CD4-positive, alpha-beta memory T cell (primary cell): ENCODE measurements around the gene LTBP1. TPM values are rescaled to one million over a fixed set of nuclear protein-coding genes. Genes with fewer than 3 reads are reported as not detected.

Source experiments
- CTCF ChIA-PET: fragments of 350-600 bp; sonication (Branson Sonifier 250); formaldehyde crosslinking; loops from one replicate; lab custom pipeline; 2021; ENCODE audit warnings: inconsistent platforms; ENCODE audit not compliant: partially characterized antibody; lab: Charles Lee
- POLR2A ChIA-PET: fragments of 350-600 bp; sonication (Branson Sonifier 250); formaldehyde crosslinking; loops from one replicate; lab custom pipeline; 2021; ENCODE audit not compliant: partially characterized antibody; lab: Charles Lee
- DNase-seq, 5 donors: peaks; one replicate each; pipeline versions ENCODE4 v3.0.0 to v3.0.0-alpha.2; 2020 to 2022; ENCODE audit warnings: mixed read lengths in 1 of 5
- H3K27ac ChIP-seq: one replicate; pipeline ENCODE4 v1.7.0; 2013; ENCODE audit warnings: low read depth, low read length
- H3K27me3 ChIP-seq: 2 replicates; pipeline ENCODE4 v1.7.0; 2013; ENCODE audit warnings: mild to moderate bottlenecking, low read length, moderate library complexity; ENCODE audit not compliant: insufficient read depth
- H3K36me3 ChIP-seq: 2 replicates; pipeline ENCODE4 v1.7.0; 2013; ENCODE audit warnings: mild to moderate bottlenecking, low read length, moderate library complexity; ENCODE audit not compliant: insufficient read depth
- H3K4me1 ChIP-seq: 2 replicates; pipeline ENCODE4 v1.7.0; 2013; ENCODE audit warnings: mild to moderate bottlenecking, low read length, moderate library complexity; ENCODE audit not compliant: insufficient read depth
- H3K4me3 ChIP-seq, 2 donors: one replicate each; pipeline ENCODE4 v1.7.0; 2013; ENCODE audit warnings: low read length in 2 of 2, mild to moderate bottlenecking in 1 of 2
- H3K9me3 ChIP-seq, 2 donors: one replicate each; pipeline ENCODE4 v1.7.0; 2013; ENCODE audit warnings: low read length in 2 of 2, control low read depth in 1 of 2; ENCODE audit not compliant: control insufficient read depth in 1 of 2
- H3K27ac Mint-ChIP-seq, 7 donors: one replicate each; pipeline ENCODE4 v1.8.0; 2020 to 2021; ENCODE audit warnings: mixed read lengths in 7 of 7, mild to moderate bottlenecking in 6 of 7, inconsistent platforms in 3 of 7, moderate library complexity in 3 of 7
- H3K27me3 Mint-ChIP-seq, 2 donors: one replicate each; pipeline ENCODE4 v1.8.0; 2020 to 2021; ENCODE audit warnings: mixed read lengths in 2 of 2
- H3K36me3 Mint-ChIP-seq, 2 donors: one replicate each; pipeline ENCODE4 v1.8.0; 2020 to 2021; ENCODE audit warnings: mixed read lengths in 2 of 2, inconsistent platforms in 1 of 2, mild to moderate bottlenecking in 1 of 2
- H3K4me1 Mint-ChIP-seq, 4 donors: one replicate each; pipeline ENCODE4 v1.8.0; 2020 to 2021; ENCODE audit warnings: mixed read lengths in 4 of 4, mild to moderate bottlenecking in 1 of 4
- H3K4me3 Mint-ChIP-seq, 8 donors: one replicate each; pipeline ENCODE4 v1.8.0; 2020 to 2021; ENCODE audit warnings: mixed read lengths in 8 of 8, mild to moderate bottlenecking in 7 of 8, moderate library complexity in 6 of 8, inconsistent platforms in 3 of 8
- H3K9me3 Mint-ChIP-seq, 8 donors: one replicate each; pipeline ENCODE4 v1.8.0; 2020 to 2021; ENCODE audit warnings: mixed read lengths in 8 of 8, mild to moderate bottlenecking in 5 of 8, inconsistent platforms in 3 of 8, moderate library complexity in 1 of 8
- intact Hi-C: fragments of 100-400 bp; cut with micrococcal nuclease; formaldehyde crosslinking; loops from one replicate; pipeline ENCODE4 v1.15.1; 2023
- polyA plus RNA-seq, 2 donors: library from polyadenylated mRNA; unstranded; fragments of 300-500 nt; fragmentation: Illumina TruSeq; gene quantifications; one replicate each; pipeline ENCODE4 v1.2.3, GENCODE V29; 2021
- total RNA-seq, 2 experiments: library from RNA; stranded (reverse); gene quantifications; one replicate each; pipeline ENCODE4 v1.2.3, GENCODE V29; 2021

The LTBP1 gene
- total and polyA plus RNA-seq, 4 experiments from 2014 or later = 0.44 TPM; not detected in 3

GRCh38 chr2:33267043-33267442 lies 320.3 kb downstream of the LTBP1 start:
- POLR2A ChIA-PET = no interaction called here
- Mint-ChIP-seq H3K27ac (no peak overlapping the region), H3K27me3 (peaks cover 0 to 1% of the 10 kb centered on the region in 2 donors), H3K9me3 (peaks cover 0 to 5% (median 0%) of the 10 kb centered on the region in 8 donors), H3K36me3 (no peaks in the 10 kb centered on the region), H3K4me1 (peaks cover 2 to 10% (median 5%) of the 10 kb centered on the region in 4 donors), H3K4me3 (no peak overlapping the region)
- H3K27me3 ChIP-seq = no peaks in the 10 kb centered on the region
- no peaks in the 10 kb centered on the region for H3K36me3 ChIP-seq
- CTCF ChIA-PET = no interaction called here
- no peak overlapping the region for H3K4me3 ChIP-seq
- no peaks in the 10 kb centered on the region for H3K9me3 ChIP-seq
- H3K4me1 ChIP-seq = peaks cover 6% of the 10 kb centered on the region
- intact Hi-C loops = no loop called here
- no peak overlapping the region for H3K27ac ChIP-seq
- DNase-seq = no peak

DNA sequence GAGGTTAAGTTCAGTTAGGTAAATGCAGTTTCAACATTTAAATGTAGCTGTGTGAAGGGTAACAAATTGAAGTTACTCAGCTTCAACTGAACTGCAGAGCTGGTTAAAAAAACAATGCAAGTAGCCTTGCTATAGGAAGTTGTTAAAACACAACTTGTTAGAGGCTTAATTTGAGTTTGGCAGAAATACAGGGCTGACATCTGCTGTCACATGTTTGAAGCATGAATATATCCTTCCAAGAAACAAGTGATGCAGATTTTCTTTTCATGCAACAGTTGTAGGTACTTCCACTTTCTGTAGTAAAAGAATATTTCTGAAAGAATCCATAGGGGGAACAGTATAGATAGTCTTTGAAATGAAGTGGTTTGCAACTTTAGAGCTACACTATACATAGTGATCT lies 321.0 kb downstream of the LTBP1 start:
- H3K4me1 Mint-ChIP-seq = peaks cover 3 to 14% (median 6%) of the 10 kb centered on the region in 4 donors
- no peaks in the 10 kb centered on the region for H3K9me3 ChIP-seq
- H3K4me3 Mint-ChIP-seq = no peak overlapping the region
- ChIA-PET POLR2A (no interaction called here), CTCF (no interaction called here)
- H3K4me3 ChIP-seq = no peak overlapping the region
- H3K4me1 ChIP-seq = peaks cover 6% of the 10 kb centered on the region
- H3K36me3 ChIP-seq = no peaks in the 10 kb centered on the region
- no peaks in the 10 kb centered on the region for H3K27me3 ChIP-seq
- H3K36me3 Mint-ChIP-seq = no peaks in the 10 kb centered on the region
- no peak overlapping the region for H3K27ac Mint-ChIP-seq
- no peak overlapping the region for H3K27ac ChIP-seq
- H3K27me3 Mint-ChIP-seq = peaks cover 0 to 1% of the 10 kb centered on the region in 2 donors
- H3K9me3 Mint-ChIP-seq = peaks cover 0 to 5% (median 0%) of the 10 kb centered on the region in 8 donors
- intact Hi-C loops = no loop called here
- no peak for DNase-seq

GRCh38 chr2:33268246-33268831 lies 321.6 kb downstream of the LTBP1 start:
- H3K36me3 ChIP-seq = no peaks in the 10 kb centered on the region
- no peaks in the 10 kb centered on the region for H3K9me3 ChIP-seq
- Mint-ChIP-seq H3K27ac (no peak overlapping the region), H3K36me3 (no peaks in the 10 kb centered on the region), H3K4me3 (no peak overlapping the region), H3K27me3 (peaks cover 0 to 1% of the 10 kb centered on the region in 2 donors), H3K4me1 (peaks cover 3 to 14% (median 6%) of the 10 kb centered on the region in 4 donors), H3K9me3 (peaks cover 0 to 5% (median 0%) of the 10 kb centered on the region in 8 donors)
- intact Hi-C loops = no loop called here
- no peaks in the 10 kb centered on the region for H3K27me3 ChIP-seq
- H3K27ac ChIP-seq = no peak overlapping the region
- ChIA-PET POLR2A (no interaction called here), CTCF (no interaction called here)
- no peak for DNase-seq
- H3K4me3 ChIP-seq = no peak overlapping the region
- peaks cover 6% of the 10 kb centered on the region for H3K4me1 ChIP-seq

GRCh38 chr2:33272001-33272400 lies 325.2 kb downstream of the LTBP1 start:
- Histone ChIP-seq H3K27me3 (no peaks in the 10 kb centered on the region), H3K9me3 (no peaks in the 10 kb centered on the region), H3K27ac (no peak overlapping the region), H3K4me3 (no peak overlapping the region), H3K36me3 (no peaks in the 10 kb centered on the region), H3K4me1 (peaks cover 6% of the 10 kb centered on the region)
- Mint-ChIP-seq H3K27ac (peak overlapping the region in 5 of 7 donors; percentile 19 to 81 (median 41)), H3K9me3 (peaks cover 0 to 5% (median 0%) of the 10 kb centered on the region in 8 donors), H3K36me3 (no peaks in the 10 kb centered on the region), H3K27me3 (peaks cover 0 to 3% of the 10 kb centered on the region in 2 donors), H3K4me3 (peak overlapping the region in 2 of 8 donors; percentile 18 to 37), H3K4me1 (peaks cover 6 to 22% (median 11%) of the 10 kb centered on the region in 4 donors)
- intact Hi-C loops = no loop called here
- DNase-seq = peak in 4 of 5 donors; percentile 18 to 46 (median 33)
- CTCF ChIA-PET = no interaction called here
- POLR2A ChIA-PET = no interaction called here

GRCh38 chr2:33273479-33273878 lies 326.7 kb downstream of the LTBP1 start:
- Histone ChIP-seq H3K4me1 (peaks cover 6% of the 10 kb centered on the region), H3K36me3 (no peaks in the 10 kb centered on the region), H3K4me3 (no peak overlapping the region), H3K27ac (no peak overlapping the region), H3K27me3 (no peaks in the 10 kb centered on the region), H3K9me3 (no peaks in the 10 kb centered on the region)
- Mint-ChIP-seq H3K27ac (no peak overlapping the region), H3K4me3 (no peak overlapping the region), H3K9me3 (no peaks in the 10 kb centered on the region), H3K36me3 (no peaks in the 10 kb centered on the region), H3K4me1 (peaks cover 6 to 22% (median 13%) of the 10 kb centered on the region in 4 donors), H3K27me3 (peaks cover 1 to 3% of the 10 kb centered on the region in 2 donors)
- DNase-seq = no peak
- CTCF ChIA-PET = no interaction called here
- POLR2A ChIA-PET = no interaction called here
- intact Hi-C loops = no loop called here

- ChIA-PET CTCF (no interaction called here), POLR2A (no interaction called here)
- DNase-seq = no peak
- no peaks in the 10 kb centered on the region for H3K36me3 Mint-ChIP-seq
- intact Hi-C loops = no loop called here
- H3K4me3 ChIP-seq = no peak overlapping the region
- H3K27ac ChIP-seq = no peak overlapping the region
- no peaks in the 10 kb centered on the region for H3K27me3 ChIP-seq
- H3K36me3 ChIP-seq = no peaks in the 10 kb centered on the region
- peak overlapping the region in 1 of 8 donors; percentile 10 for H3K4me3 Mint-ChIP-seq
- H3K27ac Mint-ChIP-seq = peak overlapping the region in 1 of 7 donors; percentile 75
- no peaks in the 10 kb centered on the region for H3K9me3 ChIP-seq
- no peaks in the 10 kb centered on the region for H3K9me3 Mint-ChIP-seq
- H3K4me1 Mint-ChIP-seq = peaks cover 6 to 22% (median 13%) of the 10 kb centered on the region in 4 donors
- peaks cover 1 to 3% of the 10 kb centered on the region in 2 donors for H3K27me3 Mint-ChIP-seq
- H3K4me1 ChIP-seq = peaks cover 6% of the 10 kb centered on the region
These were observed 327.8 kb downstream of the LTBP1 start for GRCh38 chr2:33274524-33274923.

- CTCF ChIA-PET = no interaction called here
These were observed 329.1 kb downstream of the LTBP1 start for GRCh38 chr2:33275689-33276444.

More at GRCh38 chr2:33275689-33276444, 329.1 kb downstream of the LTBP1 start:
- Histone ChIP-seq H3K27me3 (no peaks in the 10 kb centered on the region), H3K4me1 (peaks cover 5% of the 10 kb centered on the region), H3K36me3 (no peaks in the 10 kb centered on the region), H3K4me3 (no peak overlapping the region), H3K27ac (no peak overlapping the region), H3K9me3 (no peaks in the 10 kb centered on the region)
- peaks cover 6 to 22% (median 13%) of the 10 kb centered on the region in 4 donors for H3K4me1 Mint-ChIP-seq
- no peaks in the 10 kb centered on the region for H3K36me3 Mint-ChIP-seq
- peak overlapping the region in 2 of 8 donors; percentile 15 to 36 for H3K4me3 Mint-ChIP-seq
- intact Hi-C loops = no loop called here
- peak overlapping the region in 6 of 7 donors; percentile 6 to 57 (median 21) for H3K27ac Mint-ChIP-seq
- POLR2A ChIA-PET = no interaction called here
- DNase-seq = peak; percentile 34 to 77 (median 59)
- H3K27me3 Mint-ChIP-seq = peaks cover 1% of the 10 kb centered on the region in 2 donors
- H3K9me3 Mint-ChIP-seq = no peaks in the 10 kb centered on the region
